Sigmoid colon (tissue), 7 donors: Measurements from ENCODE around the gene TPO. TPM values are rescaled to one million over a fixed set of nuclear protein-coding genes. Genes with fewer than 3 reads are reported as not detected.

Experiments used
- DNase-seq: peaks from one replicate; pipeline ENCODE4 v3.0.0-alpha.2; 2019
- H3K27ac ChIP-seq, 4 donors: fragments of 200-600 bp; sonication (generic); one replicate each; pipeline ENCODE4 v1.5.1; 2016 to 2019; ENCODE audit warnings: mild to moderate bottlenecking in 1 of 4
- H3K27me3 ChIP-seq, 3 donors: fragments of 200-600 bp; sonication (generic); one replicate each; pipeline ENCODE4 v1.5.1; 2019; ENCODE audit warnings: mild to moderate bottlenecking in 1 of 3
- H3K36me3 ChIP-seq, 4 donors: fragments of 200-600 bp; sonication (generic); one replicate each; pipeline ENCODE4 v1.5.1; 2016 to 2019
- H3K4me1 ChIP-seq, 4 donors: fragments of 200-600 bp; sonication (generic); one replicate each; pipeline ENCODE4 v1.5.1; 2017 to 2019
- H3K4me3 ChIP-seq, 4 donors: fragments of 200-600 bp; sonication (generic); one replicate each; pipeline ENCODE4 v1.5.1; 2017 to 2019; ENCODE audit warnings: mild to moderate bottlenecking in 2 of 4, moderate library complexity in 1 of 4
- H3K9me3 ChIP-seq, 4 donors: fragments of 200-600 bp in 3 of 4; sonication (generic) in 3 of 4; one replicate each; pipeline versions ENCODE4 v1.5.1 to v1.6.1; 2013 to 2019
- EP300 ChIP-seq, 4 donors: sonication (generic); formaldehyde crosslinking; IDR thresholded peaks; one replicate each; pipeline ENCODE4 v1.6.1; 2017; ENCODE audit warnings: antibody characterized with exemption in 4 of 4
- POLR2A ChIP-seq, 2 donors: fragments of 450-650 bp; IDR thresholded peaks; one replicate each; pipeline ENCODE4 v1.6.1; 2016; ENCODE audit warnings: antibody characterized with exemption in 2 of 2, mild to moderate bottlenecking in 2 of 2, moderate library complexity in 2 of 2
- POLR2AphosphoS5 ChIP-seq, 4 donors: sonication (generic); formaldehyde crosslinking; IDR thresholded peaks; one replicate each; pipeline ENCODE4 v1.6.1; 2017; ENCODE audit warnings: antibody characterized with exemption in 4 of 4
- WGBS, 2 donors: extraction: QIAGEN DNeasy Blood & Tissue Kit; methylation state at CpG; one replicate each; pipeline ENCODE4 v1.1.7; 2013; 5-methylcytosine and 5-hydroxymethylcytosine counted together
- intact Hi-C: fragments of 100-400 bp; cut with DNase I; formaldehyde crosslinking; loops from one replicate; pipeline ENCODE4 v1.15.1; 2023
- polyA plus RNA-seq, 3 donors: library from polyadenylated mRNA; stranded (reverse); fragments of 200-250 nt; gene quantifications; one replicate each; pipeline ENCODE4 v1.2.3, GENCODE V29; 2013
- total RNA-seq, 4 donors: library from RNA; depleted of rRNA; stranded (reverse); fragments of >200 nt; gene quantifications; one replicate each; pipeline ENCODE4 v1.1.0, GENCODE V29; 2016
- TF ChIP-seq, protein P1 (sequence below), 4 experiments: fragments of 450-650 bp in 3 of 4; fragments of 200-600 bp in 1 of 4; IDR thresholded peaks; one replicate each; pipeline ENCODE4 v1.5.1; 2016 to 2019; ENCODE audit warnings: antibody characterized with exemption in 4 of 4, mild to moderate bottlenecking in 3 of 4, moderate library complexity in 2 of 4
- donor health status: healthy with polysubstance abuse.
- donor health status: Bipolar disorder and iron deficiency.
- donor health status: healthy.

The TPO gene
- total and polyA plus RNA-seq, 7 donors, result 0.60 to 18.8 (median 3.5) TPM

DNA sequence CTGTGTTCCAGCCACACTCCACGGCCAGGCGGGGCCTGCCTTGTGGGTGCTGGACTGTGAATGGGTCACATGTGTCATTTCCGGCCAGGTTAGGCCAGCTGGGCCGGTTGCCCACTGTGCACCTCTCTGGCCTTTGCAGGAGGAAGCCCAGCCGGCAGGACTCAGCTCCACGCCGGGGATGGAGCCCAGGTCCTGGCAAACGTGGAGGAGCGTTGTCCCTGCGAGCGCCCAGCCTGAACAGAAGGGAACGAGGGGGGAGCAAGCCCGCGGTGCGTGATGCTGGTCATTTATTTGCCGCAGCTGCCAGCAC is 178.2 kb downstream of the TPO start:
- intact Hi-C loops, result loop anchor here (5.0 kb wide), 2 partner anchors 61 to 176 kb away; no protein-coding TSS in a partner anchor
- no peaks in the 10 kb centered on the region for H3K36me3 ChIP-seq
- peak overlapping the region in 3 of 4 donors; percentile 30 to 70 (median 57) for H3K27ac ChIP-seq
- peaks cover 0 to 36% (median 25%) of the 10 kb centered on the region in 4 donors for H3K4me1 ChIP-seq
- no peaks in the 10 kb centered on the region for H3K27me3 ChIP-seq
- TF ChIP-seq, protein P1, sequence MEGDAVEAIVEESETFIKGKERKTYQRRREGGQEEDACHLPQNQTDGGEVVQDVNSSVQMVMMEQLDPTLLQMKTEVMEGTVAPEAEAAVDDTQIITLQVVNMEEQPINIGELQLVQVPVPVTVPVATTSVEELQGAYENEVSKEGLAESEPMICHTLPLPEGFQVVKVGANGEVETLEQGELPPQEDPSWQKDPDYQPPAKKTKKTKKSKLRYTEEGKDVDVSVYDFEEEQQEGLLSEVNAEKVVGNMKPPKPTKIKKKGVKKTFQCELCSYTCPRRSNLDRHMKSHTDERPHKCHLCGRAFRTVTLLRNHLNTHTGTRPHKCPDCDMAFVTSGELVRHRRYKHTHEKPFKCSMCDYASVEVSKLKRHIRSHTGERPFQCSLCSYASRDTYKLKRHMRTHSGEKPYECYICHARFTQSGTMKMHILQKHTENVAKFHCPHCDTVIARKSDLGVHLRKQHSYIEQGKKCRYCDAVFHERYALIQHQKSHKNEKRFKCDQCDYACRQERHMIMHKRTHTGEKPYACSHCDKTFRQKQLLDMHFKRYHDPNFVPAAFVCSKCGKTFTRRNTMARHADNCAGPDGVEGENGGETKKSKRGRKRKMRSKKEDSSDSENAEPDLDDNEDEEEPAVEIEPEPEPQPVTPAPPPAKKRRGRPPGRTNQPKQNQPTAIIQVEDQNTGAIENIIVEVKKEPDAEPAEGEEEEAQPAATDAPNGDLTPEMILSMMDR (IDR thresholded peaks at IDR 0.05), result no peak
- TF ChIP-seq EP300 (IDR thresholded peaks at IDR 0.05) (no peak), POLR2AphosphoS5 (IDR thresholded peaks at IDR 0.05) (no peak), POLR2A (IDR thresholded peaks at IDR 0.05) (no peak)
- 65 to 68% methylated on average over 16 of the region's 16 CpGs for WGBS, 2 donors
- no peaks in the 10 kb centered on the region for H3K9me3 ChIP-seq
- DNase-seq, result no peak
- no peak overlapping the region for H3K4me3 ChIP-seq
